Epithelial cell of esophagus (primary cell): ENCODE data around the gene PIK3R1.

Experiments used
- DNase-seq: peaks from one replicate; pipeline ENCODE4 v3.0.0; 2010; ENCODE audit warnings: low read depth
- H3K4me3 ChIP-seq: 2 replicates; pipeline ENCODE4 v1.5.1; 2011; ENCODE audit warnings: mild to moderate bottlenecking, low read length, control low read depth
- CTCF ChIP-seq: IDR thresholded peaks from 2 replicates; pipeline ENCODE4 v1.5.1; 2011; ENCODE audit warnings: low read depth, mild to moderate bottlenecking, low read length, control low read depth, inconsistent platforms; ENCODE audit not compliant: insufficient read depth; ENCODE audit errors: missing control alignments

PIK3R1 gene

DNA sequence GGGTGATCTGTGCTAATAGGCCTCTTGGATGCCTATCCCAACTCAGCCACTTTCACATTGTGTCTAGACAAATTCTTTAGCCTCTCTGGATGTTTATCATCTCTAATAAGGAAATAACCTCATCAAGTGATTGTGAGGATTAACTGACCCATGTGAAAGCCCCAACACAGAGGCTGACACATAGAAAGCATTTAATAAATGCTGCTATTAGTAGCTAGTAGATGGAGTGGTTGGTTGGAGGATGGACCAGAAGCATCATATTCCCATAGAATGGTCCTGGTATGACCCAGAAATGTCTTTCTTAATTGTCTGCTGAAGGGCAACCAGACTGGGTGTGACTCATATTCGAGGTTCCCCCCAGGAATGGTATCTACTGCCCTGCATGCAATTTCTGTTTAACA, 124.4 kb downstream of the PIK3R1 start:
- no peak for TF ChIP-seq CTCF
- no peak for DNase-seq
- H3K4me3 ChIP-seq, result no peak overlapping the region

DNA sequence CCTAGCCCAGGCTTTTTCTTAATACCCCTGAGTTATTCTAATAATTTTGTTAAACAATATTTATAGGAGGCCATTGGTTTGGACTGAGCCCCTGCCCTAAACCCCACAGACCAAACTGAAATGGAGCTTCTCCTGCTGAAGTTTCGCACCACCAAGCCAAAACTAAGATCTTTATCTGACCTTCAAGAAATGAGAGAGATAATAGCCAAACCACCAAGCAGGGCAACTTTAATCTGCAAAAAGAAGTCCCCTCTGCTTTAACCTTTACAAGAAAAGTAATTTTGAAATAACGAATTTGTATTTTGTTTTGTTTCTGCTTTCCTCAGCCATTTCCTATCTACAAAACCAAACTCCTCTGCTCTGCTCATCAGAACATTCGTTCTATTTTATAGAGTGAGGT, 125.5 kb downstream of the PIK3R1 start:
- no peak for DNase-seq
- TF ChIP-seq CTCF, result no peak
- H3K4me3 ChIP-seq, result no peak overlapping the region

DNA sequence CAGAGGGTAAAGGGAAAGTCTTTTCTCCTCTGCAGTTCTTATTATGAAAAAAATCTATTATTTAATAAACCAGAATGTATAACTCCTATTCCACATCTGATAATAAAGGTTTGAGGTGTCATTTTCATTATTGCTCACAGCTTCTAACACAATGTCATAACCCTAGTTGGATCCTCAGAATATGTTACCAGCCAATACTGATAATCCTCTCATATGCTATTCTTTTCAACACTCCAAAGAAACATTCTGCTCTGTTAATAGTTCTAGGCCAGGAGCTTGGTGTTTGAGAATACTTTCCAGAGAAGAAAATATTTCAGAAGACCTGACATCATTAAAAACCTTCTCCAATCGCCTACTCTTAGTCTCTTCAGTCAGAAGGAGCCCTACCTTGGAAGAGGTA, 127.1 kb downstream of the PIK3R1 start:
- DNase-seq, result no peak
- no peak for TF ChIP-seq CTCF
- no peak overlapping the region for H3K4me3 ChIP-seq

- no peak for TF ChIP-seq CTCF
Observed at GRCh38 chr5:68343421-68343826, 127.9 kb downstream of the PIK3R1 start.

DNA sequence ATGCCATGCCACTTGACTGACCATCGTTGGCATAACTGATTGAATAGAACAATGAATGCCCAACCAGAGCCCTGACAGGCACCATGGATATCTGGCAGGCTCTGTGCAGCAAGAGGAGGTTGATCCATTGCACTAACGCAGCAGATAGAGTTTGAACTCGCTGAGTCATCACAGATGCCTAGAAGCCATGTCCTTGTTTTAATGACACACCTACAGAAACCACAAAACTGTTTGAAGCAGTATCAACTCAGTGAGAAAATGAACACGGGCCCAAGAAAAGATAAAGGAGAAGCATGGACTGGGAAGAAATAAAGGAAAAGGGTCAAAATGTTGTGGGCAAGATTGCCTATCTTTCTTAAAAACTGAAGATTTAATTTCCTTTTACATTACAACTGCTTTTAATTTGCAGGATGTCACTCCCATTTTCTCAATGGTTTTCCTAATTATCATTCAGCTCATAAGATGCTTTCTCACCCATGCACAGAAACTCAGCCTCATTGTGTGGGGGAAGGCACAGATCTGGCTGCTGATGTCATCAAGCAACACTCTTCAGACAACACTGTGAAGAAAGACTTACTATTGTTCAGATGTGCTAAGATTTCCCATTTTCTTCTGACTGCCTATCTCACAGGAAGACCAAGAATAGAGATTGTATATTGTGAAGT, 129.0 kb downstream of the PIK3R1 start:
- TF ChIP-seq CTCF, result no peak
- peak; percentile 91 for DNase-seq
- no peak overlapping the region for H3K4me3 ChIP-seq

More at GRCh38 chr5:68343421-68343826, 127.9 kb downstream of the PIK3R1 start:
- DNase-seq, result peak; percentile 93
- H3K4me3 ChIP-seq, result no peak overlapping the region

- DNase-seq, result no peak
- TF ChIP-seq CTCF, result no peak
- H3K4me3 ChIP-seq, result no peak overlapping the region
Observed at GRCh38 chr5:68345171-68345570, 129.6 kb downstream of the PIK3R1 start.

- TF ChIP-seq CTCF, result no peak
- no peak overlapping the region for H3K4me3 ChIP-seq
- DNase-seq, result no peak
Observed at GRCh38 chr5:68345582-68345981, 130.0 kb downstream of the PIK3R1 start.
